Measurements from ENCODE around the gene FGD2. TPM values are rescaled to one million over a fixed set of nuclear protein-coding genes. Genes with fewer than 3 reads are reported as not detected.

The FGD2 gene
- total and polyA plus RNA-seq, 9 of the 15 experiments (the other 6 are each of a cell fraction or from before 2014, with no cell fraction given), result 0.09 TPM; not detected in 8

GRCh38 chr6:37038292-37039198 is 33.1 kb downstream of the FGD2 start:
- Histone ChIP-seq H3K27me3 (ENCODE audit: control insufficient read depth in 2 of 2, insufficient read depth in 2 of 2, low read length in 2 of 2) (no peaks in the 10 kb centered on the region), H3K27ac (ENCODE audit: extremely low read depth, low read depth, low read length) (peak overlapping the region; percentile 71), H4K20me1 (replicated peaks; ENCODE audit: control insufficient read depth, insufficient read depth, low read length) (no peaks in the 10 kb centered on the region), H3K4me1 (replicated peaks in 1 of 2; ENCODE audit: control insufficient read depth in 2 of 2, insufficient read depth in 2 of 2, low read length in 2 of 2) (peaks cover 32% of the 10 kb centered on the region in 2 experiments), H3K9me3 (replicated peaks; ENCODE audit: control insufficient read depth, insufficient read depth, low read depth, low read length) (peaks cover 4% of the 10 kb centered on the region), H2AFZ (ENCODE audit: low read depth, low read length) (peak overlapping the region; percentile 88), H3K79me2 (ENCODE audit: control insufficient read depth, insufficient read depth, low read length) (no peaks in the 10 kb centered on the region), H3K36me3 (ENCODE audit: control insufficient read depth, insufficient read depth, low read length) (no peaks in the 10 kb centered on the region), H3K9ac (ENCODE audit: insufficient read depth in 1 of 2, low read depth in 2 of 2, low read length in 2 of 2) (peak overlapping the region; percentile 55 to 70; a peak in 3 of 4 replicates), H3K9me1 (ENCODE audit: control insufficient read depth, insufficient read depth, low read length) (no peaks in the 10 kb centered on the region), H3K4me3 (no peak overlapping the region), H3K4me2 (ENCODE audit: insufficient read depth, low read length) (peak overlapping the region; percentile 62)
- ATAC-seq (peak; percentile 86), DNase-seq (ENCODE audit: extremely low read depth in 1 of 4, low spot score in 3 of 4) (peak; percentile 68 to 89 (median 72)), FAIRE-seq (peak; percentile 78)
- CTCF ChIA-PET (ENCODE audit: low intra/inter-chr PET ratio), result no interaction called here
- WGBS (ENCODE audit: insufficient coverage, low coverage, missing lambda C conversion rate), result 29% methylated on average over 13 of the region's 13 CpGs
- POLR2A ChIA-PET, result interaction anchor here (0.6 to 2.2 kb wide), 9 partner anchors 10 to 276 kb away, joined by 3 to 7 read pairs (median 3); partner anchors contain the start of genes TBC1D22B and TMEM217
- BruUV-seq (replicated peaks), result no TSS peak
- intact Hi-C loops (cut with micrococcal nuclease) (loop anchor here (1.0 kb wide), 1 partner anchor 12 kb away; no protein-coding TSS in a partner anchor), in situ Hi-C loops (cut with MboI) (no loop called here)
- no peak for TF ChIP-seq ZNF347 (CRISPR knock-in tag; IDR thresholded peaks at IDR 0.05; ENCODE audit: low read depth)
- TF ChIP-seq HMBOX1 (IDR thresholded peaks at IDR 0.05), result peak; percentile 76
- TF ChIP-seq CEBPG (CRISPR knock-in tag; IDR thresholded peaks at IDR 0.05), result peak; percentile 49
- TF ChIP-seq CEBPG (tag; conservative IDR thresholded peaks at IDR 0.05 in 1 of 2, IDR thresholded peaks at IDR 0.05 in 1 of 2), result no peak; a peak in 1 of 4 replicates
- no peak for TF ChIP-seq STAT6 (CRISPR knock-in tag; IDR thresholded peaks at IDR 0.05)
- TF ChIP-seq CTCF (IDR thresholded peaks at IDR 0.05 in 2 of 3, conservative IDR thresholded peaks at IDR 0.05 in 1 of 3; ENCODE audit: insufficient read depth in 2 of 3, low read depth in 1 of 3, low read length in 3 of 3), result no peak
- peak; percentile 84 for TF ChIP-seq L3MBTL2 (IDR thresholded peaks at IDR 0.05)
- TF ChIP-seq NR4A1 (CRISPR knock-in tag; IDR thresholded peaks at IDR 0.05), result no peak
- TF ChIP-seq NR4A1 (tag; IDR thresholded peaks at IDR 0.05), result 0 out of 2 replicates have a peak, but pooled peaks have one; percentile 41
- TF ChIP-seq MAZ (CRISPR knock-in tag; conservative IDR thresholded peaks at IDR 0.05 in 1 of 2, IDR thresholded peaks at IDR 0.05 in 1 of 2), result peak in 1 of 2 experiments; percentile 93; a peak in 2 of 4 replicates
- 0 out of 2 replicates have a peak, but pooled peaks have one; percentile 10 for TF ChIP-seq BHLHE40 (IDR thresholded peaks at IDR 0.05; ENCODE audit: low read length)
- TF ChIP-seq TCF3 (CRISPR knock-in tag; IDR thresholded peaks at IDR 0.05), result peak; percentile 56
- TF ChIP-seq ZFP91 (CRISPR knock-in tag; IDR thresholded peaks at IDR 0.05), result no peak
